Keratinocyte (primary cell): ENCODE measurements around the gene TMA7.

Source experiments
- EZH2 ChIP-seq: IDR thresholded peaks from one replicate; pipeline ENCODE4 v1.6.1; 2012; ENCODE audit warnings: inconsistent platforms, mild to moderate bottlenecking, low read length, moderate library complexity
- TF ChIP-seq, protein P1 (sequence below), 3 experiments: IDR thresholded peaks in 1 of 3; conservative IDR thresholded peaks in 1 of 3; optimal IDR thresholded peaks in 1 of 3; 2 replicates in 2 of 3; 3 replicates in 1 of 3; pipeline versions ENCODE3 to v1.5.1; 2011; ENCODE audit warnings: low read length in 3 of 3, mild to moderate bottlenecking in 3 of 3, moderate library complexity in 2 of 3, control low read depth in 1 of 3, inconsistent platforms in 1 of 3; ENCODE audit not compliant: insufficient read depth in 2 of 3; ENCODE audit errors: extremely low read depth in 1 of 3

DNA sequence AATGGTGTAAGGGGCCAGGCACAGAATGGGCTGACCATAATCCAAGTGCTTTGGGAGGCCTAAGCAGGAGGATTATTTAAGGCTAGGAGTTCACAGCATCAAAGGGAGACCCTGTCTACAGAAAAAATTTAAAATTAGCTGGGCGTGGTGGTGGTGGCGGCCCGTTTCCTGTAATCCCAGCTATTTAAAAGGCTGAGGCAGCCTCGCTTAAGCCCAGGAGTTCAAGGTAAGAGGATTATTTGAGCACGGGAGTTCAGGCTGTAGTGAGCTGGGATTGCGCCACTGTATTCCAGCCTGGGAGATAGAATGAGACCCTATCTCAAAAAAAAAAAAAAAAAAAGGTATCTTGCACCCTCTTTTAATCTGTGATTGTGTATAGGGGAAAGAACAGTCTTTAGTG is 1.9 kb downstream of the TMA7 start:
- TF ChIP-seq, protein P1, sequence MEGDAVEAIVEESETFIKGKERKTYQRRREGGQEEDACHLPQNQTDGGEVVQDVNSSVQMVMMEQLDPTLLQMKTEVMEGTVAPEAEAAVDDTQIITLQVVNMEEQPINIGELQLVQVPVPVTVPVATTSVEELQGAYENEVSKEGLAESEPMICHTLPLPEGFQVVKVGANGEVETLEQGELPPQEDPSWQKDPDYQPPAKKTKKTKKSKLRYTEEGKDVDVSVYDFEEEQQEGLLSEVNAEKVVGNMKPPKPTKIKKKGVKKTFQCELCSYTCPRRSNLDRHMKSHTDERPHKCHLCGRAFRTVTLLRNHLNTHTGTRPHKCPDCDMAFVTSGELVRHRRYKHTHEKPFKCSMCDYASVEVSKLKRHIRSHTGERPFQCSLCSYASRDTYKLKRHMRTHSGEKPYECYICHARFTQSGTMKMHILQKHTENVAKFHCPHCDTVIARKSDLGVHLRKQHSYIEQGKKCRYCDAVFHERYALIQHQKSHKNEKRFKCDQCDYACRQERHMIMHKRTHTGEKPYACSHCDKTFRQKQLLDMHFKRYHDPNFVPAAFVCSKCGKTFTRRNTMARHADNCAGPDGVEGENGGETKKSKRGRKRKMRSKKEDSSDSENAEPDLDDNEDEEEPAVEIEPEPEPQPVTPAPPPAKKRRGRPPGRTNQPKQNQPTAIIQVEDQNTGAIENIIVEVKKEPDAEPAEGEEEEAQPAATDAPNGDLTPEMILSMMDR (optimal IDR thresholded peaks at IDR 0.05 in 1 of 3, IDR thresholded peaks at IDR 0.05 in 1 of 3, conservative IDR thresholded peaks at IDR 0.05 in 1 of 3; ENCODE audit: extremely low read depth in 1 of 3, insufficient read depth in 2 of 3, low read length in 3 of 3), result no peak
- TF ChIP-seq EZH2, result no peak
